SK-N-SH treated with all-trans-retinoic acid at 6 μM for 48 hours (cell line): ENCODE data around the gene UNC5B.

Experiments
- ATAC-seq: fragments of 200-7000 bp; cut with Tn5 transposase; 3 replicates; pipeline ENCODE4 v1.9.1; 2020; ENCODE audit warnings: mild to moderate bottlenecking, moderate library complexity
- CSDC2 ChIP-seq: fragments of 250-450 bp; sonication (Bioruptor Pico); IDR thresholded peaks from 2 replicates; pipeline ENCODE4 v1.5.0; 2020; ENCODE audit warnings: mild to moderate bottlenecking, moderate library complexity
- CSRNP3 ChIP-seq: fragments of 250-450 bp; sonication (Bioruptor Pico); IDR thresholded peaks from 2 replicates; pipeline ENCODE4 v1.5.1; 2021; ENCODE audit warnings: mild to moderate bottlenecking, moderate library complexity
- ESRRG ChIP-seq: fragments of 250-450 bp; sonication (Bioruptor Pico); IDR thresholded peaks from 2 replicates; pipeline ENCODE4 v1.6.1; 2021; ENCODE audit warnings: mild to moderate bottlenecking
- GLIS3 ChIP-seq: fragments of 250-450 bp; sonication (Bioruptor Pico); IDR thresholded peaks from 2 replicates; pipeline ENCODE4 v1.5.0; 2020; ENCODE audit warnings: mild to moderate bottlenecking, moderate library complexity
- OSR1 ChIP-seq: fragments of 250-450 bp; sonication (Bioruptor Pico); IDR thresholded peaks from 2 replicates; pipeline ENCODE4 v1.8.0; 2022; ENCODE audit warnings: moderate library complexity, mild to moderate bottlenecking, inconsistent platforms
- PATZ1 ChIP-seq: fragments of 250-450 bp; sonication (Bioruptor Pico); IDR thresholded peaks from 2 replicates; pipeline ENCODE4 v1.8.0; 2020; ENCODE audit warnings: mild to moderate bottlenecking, moderate library complexity, borderline replicate concordance
- RARB ChIP-seq: fragments of 250-450 bp; sonication (Bioruptor Pico); IDR thresholded peaks from 2 replicates; pipeline ENCODE4 v1.8.0; 2021; ENCODE audit warnings: mild to moderate bottlenecking, moderate library complexity
- SNAI2 ChIP-seq: fragments of 250-450 bp; sonication (Bioruptor Pico); IDR thresholded peaks from 2 replicates; pipeline ENCODE4 v1.5.0; 2020; ENCODE audit warnings: mild to moderate bottlenecking, moderate library complexity
- TCF4 ChIP-seq: fragments of 250-450 bp; sonication (Bioruptor Pico); IDR thresholded peaks from 2 replicates; pipeline ENCODE4 v1.8.0; 2021; ENCODE audit warnings: mild to moderate bottlenecking, moderate library complexity, borderline replicate concordance
- TOX ChIP-seq: fragments of 250-450 bp; sonication (Bioruptor Pico); IDR thresholded peaks from 2 replicates; pipeline ENCODE4 v1.8.0; 2021; ENCODE audit warnings: mild to moderate bottlenecking, moderate library complexity, borderline replicate concordance
- TSHZ2 ChIP-seq: fragments of 250-450 bp; sonication (Bioruptor Pico); IDR thresholded peaks from 2 replicates; pipeline ENCODE4 v1.5.0; 2020; ENCODE audit warnings: mild to moderate bottlenecking, moderate library complexity
- ZC3H10 ChIP-seq: fragments of 250-450 bp; sonication (Bioruptor Pico); IDR thresholded peaks from 2 replicates; pipeline ENCODE4 v1.5.1; 2021; ENCODE audit warnings: mild to moderate bottlenecking, moderate library complexity
- ZFP30 ChIP-seq: fragments of 450-650 bp; formaldehyde crosslinking; IDR thresholded peaks from 2 replicates; pipeline ENCODE4 v1.5.0; 2022; ENCODE audit warnings: mild to moderate bottlenecking, moderate library complexity
- ZNF565 ChIP-seq: fragments of 450-650 bp; formaldehyde crosslinking; conservative IDR thresholded peaks from 2 replicates; pipeline ENCODE4 v1.5.0; 2020; ENCODE audit warnings: low read depth, mild to moderate bottlenecking, moderate library complexity
- ZNF70 ChIP-seq: fragments of 450-650 bp; formaldehyde crosslinking; IDR thresholded peaks from 2 replicates; pipeline ENCODE4 v1.5.0; 2020; ENCODE audit warnings: mild to moderate bottlenecking, moderate library complexity
- ZNF8 ChIP-seq: fragments of 450-650 bp; formaldehyde crosslinking; IDR thresholded peaks from 2 replicates; pipeline ENCODE4 v1.5.0; 2020; ENCODE audit warnings: mild to moderate bottlenecking, moderate library complexity

Gene UNC5B

GRCh38 chr10:71345694-71346093 lies 133.3 kb downstream of the UNC5B start (continued):
- no peak for TF ChIP-seq TCF4 (CRISPR knock-in tag)
- TF ChIP-seq TOX (CRISPR knock-in tag), result no peak
- no peak for TF ChIP-seq ZNF8
- TF ChIP-seq TSHZ2 (CRISPR knock-in tag), result no peak
- TF ChIP-seq GLIS3 (CRISPR knock-in tag), result no peak
- no peak for TF ChIP-seq ZFP30 (CRISPR knock-in tag)
- TF ChIP-seq OSR1, result no peak
- no peak for TF ChIP-seq RARB
- no peak for TF ChIP-seq CSDC2 (CRISPR knock-in tag)
- TF ChIP-seq, all 23 proteins: peak for 0

GRCh38 chr10:71346731-71347130 lies 134.4 kb downstream of the UNC5B start:
- ATAC-seq, result no peak
- no peak for TF ChIP-seq GLIS3 (CRISPR knock-in tag)
- TF ChIP-seq TCF4 (CRISPR knock-in tag), result no peak
- no peak for TF ChIP-seq CSDC2 (CRISPR knock-in tag)
- TF ChIP-seq ZFP30 (CRISPR knock-in tag), result no peak
- no peak for TF ChIP-seq OSR1
- TF ChIP-seq ZC3H10 (CRISPR knock-in tag), result no peak
- no peak for TF ChIP-seq ZNF565 (CRISPR knock-in tag)
- no peak for TF ChIP-seq RARB
- no peak for TF ChIP-seq ESRRG (CRISPR knock-in tag)
- no peak for TF ChIP-seq CSRNP3 (CRISPR knock-in tag)
- no peak for TF ChIP-seq SNAI2
- no peak for TF ChIP-seq PATZ1 (CRISPR knock-in tag)
- TF ChIP-seq, all 23 proteins: peak for 0

GRCh38 chr10:71347587-71348395 lies 135.4 kb downstream of the UNC5B start:
- no peak for TF ChIP-seq ZFP30 (CRISPR knock-in tag)
- no peak for TF ChIP-seq CSRNP3 (CRISPR knock-in tag)
- TF ChIP-seq PATZ1 (CRISPR knock-in tag), result no peak
- TF ChIP-seq ZNF70 (CRISPR knock-in tag), result no peak
- no peak for TF ChIP-seq GLIS3 (CRISPR knock-in tag)
- TF ChIP-seq TOX (CRISPR knock-in tag), result no peak
- TF ChIP-seq SNAI2, result no peak
- no peak for TF ChIP-seq TCF4 (CRISPR knock-in tag)
- TF ChIP-seq ZNF8, result no peak
- no peak for TF ChIP-seq TSHZ2 (CRISPR knock-in tag)
- TF ChIP-seq, all 23 proteins: peak for 0
- ATAC-seq, result no peak
